MM.1S (cell line): ENCODE measurements around the gene SLC24A3.

Source experiments
- CTCF ChIP-seq: fragments of 300-600 bp; sonication (generic); IDR thresholded peaks from 2 replicates; pipeline ENCODE4 v1.5.1; 2016; ENCODE audit warnings: antibody characterized with exemption, low read length, mixed read lengths
- EZH2phosphoT487 ChIP-seq: fragments of 300-600 bp; sonication (generic); IDR thresholded peaks from 2 replicates; pipeline ENCODE4 v1.6.1; 2018; ENCODE audit warnings: antibody characterized with exemption, low read length

- TF ChIP-seq CTCF (no peak), EZH2phosphoT487 (no peak)
These were observed 545.7 kb downstream of the SLC24A3 start, which contains the start of gene RIN2 for GRCh38 chr20:19758133-19758500.
